ENCODE measurements around the gene SHC3. TPM values are rescaled to one million over a fixed set of nuclear protein-coding genes. Genes with fewer than 3 reads are reported as not detected.

Gene SHC3
- total and polyA plus RNA-seq, 2 donors (not counting 1 experiment from before 2014, with no cell fraction given), result 1.7 to 16.2 TPM

- DNase-seq (ENCODE audit: low read depth in 2 of 2), result no peak
- Histone ChIP-seq H3K9me3 (ENCODE audit: control insufficient read depth, insufficient read depth, low read depth, low read length) (no peaks in the 10 kb centered on the region), H3K36me3 (ENCODE audit: control insufficient read depth, insufficient read depth, low read length) (no peaks in the 10 kb centered on the region), H3K79me2 (ENCODE audit: control insufficient read depth, insufficient read depth, low read length) (no peaks in the 10 kb centered on the region), H3K4me1 (ENCODE audit: control insufficient read depth, extremely low read depth, insufficient read depth, low read length) (peaks cover 21% of the 10 kb centered on the region), H4K20me1 (ENCODE audit: control insufficient read depth, extremely low read depth, insufficient read depth, low read length) (no peaks in the 10 kb centered on the region), H3K27ac (ENCODE audit: insufficient read depth, low read length) (no peak overlapping the region), H3K4me3 (replicated peaks in 1 of 4; ENCODE audit: control extremely low read depth in 1 of 4, insufficient read depth in 1 of 4, low read depth in 3 of 4, low read length in 4 of 4) (no peak overlapping the region), H3K9ac (ENCODE audit: insufficient read depth, low read length) (no peak overlapping the region), H3K27me3 (ENCODE audit: control insufficient read depth, insufficient read depth, low read length) (no peaks in the 10 kb centered on the region), H2AFZ (ENCODE audit: low read length) (no peak overlapping the region), H3K4me2 (ENCODE audit: extremely low read depth, insufficient read depth, low read length) (no peak overlapping the region)
- TF ChIP-seq EZH2 (IDR thresholded peaks at IDR 0.05; ENCODE audit: low read length, missing control alignments) (no peak), CTCF (conservative IDR thresholded peaks at IDR 0.05 in 1 of 2, IDR thresholded peaks at IDR 0.05 in 1 of 2; ENCODE audit: low read depth in 1 of 2, low read length in 2 of 2) (no peak)
Observed at GRCh38 chr9:89025553-89025952, 153.1 kb downstream of the SHC3 start.

GRCh38 chr9:89024727-89025126, 153.9 kb downstream of the SHC3 start:
- TF ChIP-seq CTCF (conservative IDR thresholded peaks at IDR 0.05 in 1 of 2, IDR thresholded peaks at IDR 0.05 in 1 of 2; ENCODE audit: low read depth in 1 of 2, low read length in 2 of 2) (no peak), EZH2 (IDR thresholded peaks at IDR 0.05; ENCODE audit: low read length, missing control alignments) (no peak)
- H3K27ac ChIP-seq (ENCODE audit: insufficient read depth, low read length), result no peak overlapping the region
- no peak overlapping the region for H3K4me3 ChIP-seq (replicated peaks in 1 of 4; ENCODE audit: control extremely low read depth in 1 of 4, insufficient read depth in 1 of 4, low read depth in 3 of 4, low read length in 4 of 4)
- no peaks in the 10 kb centered on the region for H4K20me1 ChIP-seq (ENCODE audit: control insufficient read depth, extremely low read depth, insufficient read depth, low read length)
- H3K9me3 ChIP-seq (ENCODE audit: control insufficient read depth, insufficient read depth, low read depth, low read length), result no peaks in the 10 kb centered on the region
- no peaks in the 10 kb centered on the region for H3K79me2 ChIP-seq (ENCODE audit: control insufficient read depth, insufficient read depth, low read length)
- no peaks in the 10 kb centered on the region for H3K27me3 ChIP-seq (ENCODE audit: control insufficient read depth, insufficient read depth, low read length)
- peaks cover 22% of the 10 kb centered on the region for H3K4me1 ChIP-seq (ENCODE audit: control insufficient read depth, extremely low read depth, insufficient read depth, low read length)
- H2AFZ ChIP-seq (ENCODE audit: low read length), result no peak overlapping the region
- no peak overlapping the region for H3K9ac ChIP-seq (ENCODE audit: insufficient read depth, low read length)
- no peak overlapping the region for H3K4me2 ChIP-seq (ENCODE audit: extremely low read depth, insufficient read depth, low read length)
- no peak for DNase-seq (ENCODE audit: low read depth in 2 of 2)
- no peaks in the 10 kb centered on the region for H3K36me3 ChIP-seq (ENCODE audit: control insufficient read depth, insufficient read depth, low read length)

GRCh38 chr9:89023740-89024139, 154.9 kb downstream of the SHC3 start:
- H3K4me3 ChIP-seq (replicated peaks in 1 of 4; ENCODE audit: control extremely low read depth in 1 of 4, insufficient read depth in 1 of 4, low read depth in 3 of 4, low read length in 4 of 4), result no peak overlapping the region
- no peaks in the 10 kb centered on the region for H3K9me3 ChIP-seq (ENCODE audit: control insufficient read depth, insufficient read depth, low read depth, low read length)
- TF ChIP-seq EZH2 (IDR thresholded peaks at IDR 0.05; ENCODE audit: low read length, missing control alignments) (no peak), CTCF (conservative IDR thresholded peaks at IDR 0.05 in 1 of 2, IDR thresholded peaks at IDR 0.05 in 1 of 2; ENCODE audit: low read depth in 1 of 2, low read length in 2 of 2) (no peak)
- DNase-seq (ENCODE audit: low read depth in 2 of 2), result peak in 1 of 2 donors; percentile 58
- H3K9ac ChIP-seq (ENCODE audit: insufficient read depth, low read length), result no peak overlapping the region
- no peaks in the 10 kb centered on the region for H3K79me2 ChIP-seq (ENCODE audit: control insufficient read depth, insufficient read depth, low read length)
- no peak overlapping the region for H3K4me2 ChIP-seq (ENCODE audit: extremely low read depth, insufficient read depth, low read length)
- no peaks in the 10 kb centered on the region for H3K36me3 ChIP-seq (ENCODE audit: control insufficient read depth, insufficient read depth, low read length)
- H3K27me3 ChIP-seq (ENCODE audit: control insufficient read depth, insufficient read depth, low read length), result no peaks in the 10 kb centered on the region
- no peaks in the 10 kb centered on the region for H4K20me1 ChIP-seq (ENCODE audit: control insufficient read depth, extremely low read depth, insufficient read depth, low read length)
- no peak overlapping the region for H3K27ac ChIP-seq (ENCODE audit: insufficient read depth, low read length)
- H3K4me1 ChIP-seq (ENCODE audit: control insufficient read depth, extremely low read depth, insufficient read depth, low read length), result peaks cover 22% of the 10 kb centered on the region
- no peak overlapping the region for H2AFZ ChIP-seq (ENCODE audit: low read length)
